Natural killer cell (primary cell): ENCODE data around the gene PAIP2. TPM values are rescaled to one million over a fixed set of nuclear protein-coding genes. Genes with fewer than 3 reads are reported as not detected.

Source experiments
- ATAC-seq, 3 donors: fragments of 150-1000 bp in 2 of 3; fragments of 200-7000 bp in 1 of 3; cut with Tn5 transposase; 1 replicate in 1 of 3; 2 replicates in 2 of 3; pipeline ENCODE4 v1.10.0; 2021; ENCODE audit warnings: mild to moderate bottlenecking in 2 of 3, moderate library complexity in 2 of 3
- DNase-seq, 2 donors: peaks; one replicate each; pipeline versions ENCODE4 v3.0.0 to v3.0.0-alpha.2; 2013 to 2021; ENCODE audit warnings: mixed read lengths in 1 of 2
- H3K27ac ChIP-seq: one replicate; pipeline ENCODE4 v1.5.1; 2013; ENCODE audit warnings: mild to moderate bottlenecking, low read length
- H3K27me3 ChIP-seq: one replicate; pipeline ENCODE4 v1.6.1; 2013; ENCODE audit warnings: low read length; ENCODE audit not compliant: control insufficient read depth, insufficient read depth
- H3K36me3 ChIP-seq: one replicate; pipeline ENCODE4 v1.6.1; 2013; ENCODE audit warnings: low read length; ENCODE audit not compliant: control insufficient read depth, insufficient read depth
- H3K4me1 ChIP-seq: one replicate; pipeline ENCODE4 v1.6.1; 2013; ENCODE audit warnings: low read length; ENCODE audit not compliant: control insufficient read depth, insufficient read depth
- H3K4me3 ChIP-seq: one replicate; pipeline ENCODE4 v1.5.1; 2013; ENCODE audit warnings: low read length
- H3K9me3 ChIP-seq: one replicate; pipeline ENCODE4 v1.6.1; 2013; ENCODE audit warnings: low read length; ENCODE audit not compliant: control insufficient read depth, insufficient read depth
- H3K27ac Mint-ChIP-seq, 2 donors: one replicate each; pipeline ENCODE4 v1.8.0; 2022; ENCODE audit warnings: mild to moderate bottlenecking in 2 of 2, mixed read lengths in 2 of 2, moderate library complexity in 1 of 2
- H3K27me3 Mint-ChIP-seq, 2 donors: one replicate each; pipeline ENCODE4 v1.8.0; 2022; ENCODE audit warnings: low read depth in 2 of 2, mixed read lengths in 2 of 2
- H3K36me3 Mint-ChIP-seq: one replicate; pipeline ENCODE4 v1.8.0; 2022; ENCODE audit warnings: mixed read lengths
- H3K4me1 Mint-ChIP-seq, 2 donors: one replicate each; pipeline ENCODE4 v1.8.0; 2022; ENCODE audit warnings: mixed read lengths in 2 of 2
- H3K4me3 Mint-ChIP-seq: one replicate; pipeline ENCODE4 v1.8.0; 2022; ENCODE audit warnings: mild to moderate bottlenecking, moderate library complexity, mixed read lengths
- H3K9me3 Mint-ChIP-seq, 2 donors: one replicate each; pipeline ENCODE4 v1.8.0; 2022; ENCODE audit warnings: mixed read lengths in 2 of 2
- WGBS: methylation state at CpG from one replicate; pipeline ENCODE4 v1.1.7; 2013; ENCODE audit warnings: missing lambda C conversion rate; ENCODE audit not compliant: insufficient coverage; 5-methylcytosine and 5-hydroxymethylcytosine counted together
- intact Hi-C: fragments of 100-400 bp; cut with micrococcal nuclease; formaldehyde crosslinking; loops from one replicate; pipeline ENCODE4 v1.14.2; 2022
- total RNA-seq, 4 donors: library from RNA; stranded (reverse); fragments of 120-200 nt in 1 of 4; gene quantifications; one replicate each; pipeline versions ENCODE4 v1.2.3 to v1.2.4, GENCODE V29; 2013 to 2022
- TF ChIP-seq, protein P1 (sequence below): fragments of 200-600 bp; IDR thresholded peaks from one replicate; pipeline ENCODE4 v1.8.0; 2022; ENCODE audit warnings: antibody characterized with exemption

The PAIP2 gene
- total RNA-seq, 3 donors from 2014 or later (not counting 1 experiment from before 2014, with no cell fraction given) = 105 to 126 (median 110) TPM

DNA sequence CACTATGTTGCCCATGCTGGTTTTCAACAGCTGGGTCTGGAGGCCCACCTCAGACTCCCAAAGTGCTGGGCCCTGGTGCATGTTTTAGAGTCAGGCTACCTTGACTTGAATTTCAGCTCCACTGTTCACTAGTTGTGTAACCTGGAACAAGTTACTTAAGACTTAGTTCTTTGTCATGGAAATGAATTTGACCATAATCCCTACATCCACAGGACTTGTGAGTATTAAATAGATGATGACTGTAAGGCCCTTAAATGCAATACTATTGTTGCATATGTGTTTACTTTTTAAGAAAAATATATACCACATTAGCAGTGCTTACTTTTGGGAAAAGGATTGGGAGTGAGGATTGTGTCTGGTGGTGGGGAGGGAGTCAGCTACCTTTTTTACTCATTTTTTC is 16.4 kb downstream of the PAIP2 start:
- Mint-ChIP-seq H3K4me1 (peaks cover 37 to 38% of the 10 kb centered on the region in 2 donors), H3K27me3 (no peaks in the 10 kb centered on the region), H3K27ac (peak overlapping the region; percentile 14 to 15), H3K36me3 (peaks cover 8% of the 10 kb centered on the region), H3K9me3 (peaks cover 2 to 5% of the 10 kb centered on the region in 2 donors), H3K4me3 (no peak overlapping the region)
- Histone ChIP-seq H3K4me1 (no peaks in the 10 kb centered on the region), H3K4me3 (no peak overlapping the region), H3K9me3 (no peaks in the 10 kb centered on the region), H3K27me3 (no peaks in the 10 kb centered on the region), H3K27ac (no peak overlapping the region), H3K36me3 (peaks cover 9% of the 10 kb centered on the region)
- TF ChIP-seq, protein P1, sequence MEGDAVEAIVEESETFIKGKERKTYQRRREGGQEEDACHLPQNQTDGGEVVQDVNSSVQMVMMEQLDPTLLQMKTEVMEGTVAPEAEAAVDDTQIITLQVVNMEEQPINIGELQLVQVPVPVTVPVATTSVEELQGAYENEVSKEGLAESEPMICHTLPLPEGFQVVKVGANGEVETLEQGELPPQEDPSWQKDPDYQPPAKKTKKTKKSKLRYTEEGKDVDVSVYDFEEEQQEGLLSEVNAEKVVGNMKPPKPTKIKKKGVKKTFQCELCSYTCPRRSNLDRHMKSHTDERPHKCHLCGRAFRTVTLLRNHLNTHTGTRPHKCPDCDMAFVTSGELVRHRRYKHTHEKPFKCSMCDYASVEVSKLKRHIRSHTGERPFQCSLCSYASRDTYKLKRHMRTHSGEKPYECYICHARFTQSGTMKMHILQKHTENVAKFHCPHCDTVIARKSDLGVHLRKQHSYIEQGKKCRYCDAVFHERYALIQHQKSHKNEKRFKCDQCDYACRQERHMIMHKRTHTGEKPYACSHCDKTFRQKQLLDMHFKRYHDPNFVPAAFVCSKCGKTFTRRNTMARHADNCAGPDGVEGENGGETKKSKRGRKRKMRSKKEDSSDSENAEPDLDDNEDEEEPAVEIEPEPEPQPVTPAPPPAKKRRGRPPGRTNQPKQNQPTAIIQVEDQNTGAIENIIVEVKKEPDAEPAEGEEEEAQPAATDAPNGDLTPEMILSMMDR = no peak
- ATAC-seq (no peak), DNase-seq (no peak)
- intact Hi-C loops = no loop called here

DNA sequence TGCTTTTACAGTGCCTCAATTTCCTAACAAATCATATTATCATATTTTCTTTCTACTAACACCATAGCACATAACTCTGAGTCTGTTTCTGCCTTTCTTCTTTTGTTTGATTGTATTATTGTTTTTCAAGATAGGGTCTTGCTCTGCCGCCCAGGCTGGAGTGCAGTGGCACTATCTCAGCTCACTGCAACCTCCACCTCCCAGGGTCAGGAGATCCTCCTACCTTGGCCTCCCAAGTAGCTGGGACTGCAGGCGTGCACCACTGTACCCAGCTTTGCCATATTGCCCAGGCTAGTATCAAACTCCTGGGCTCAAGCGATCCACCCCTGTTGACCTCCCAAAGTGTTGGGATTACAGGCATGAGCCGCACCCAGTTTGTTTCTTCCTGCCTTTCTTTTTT is 18.7 kb downstream of the PAIP2 start:
- intact Hi-C loops = no loop called here
- no peak overlapping the region for H3K4me3 Mint-ChIP-seq
- 99% methylated on average over 4 of the region's 4 CpGs for WGBS

DNA sequence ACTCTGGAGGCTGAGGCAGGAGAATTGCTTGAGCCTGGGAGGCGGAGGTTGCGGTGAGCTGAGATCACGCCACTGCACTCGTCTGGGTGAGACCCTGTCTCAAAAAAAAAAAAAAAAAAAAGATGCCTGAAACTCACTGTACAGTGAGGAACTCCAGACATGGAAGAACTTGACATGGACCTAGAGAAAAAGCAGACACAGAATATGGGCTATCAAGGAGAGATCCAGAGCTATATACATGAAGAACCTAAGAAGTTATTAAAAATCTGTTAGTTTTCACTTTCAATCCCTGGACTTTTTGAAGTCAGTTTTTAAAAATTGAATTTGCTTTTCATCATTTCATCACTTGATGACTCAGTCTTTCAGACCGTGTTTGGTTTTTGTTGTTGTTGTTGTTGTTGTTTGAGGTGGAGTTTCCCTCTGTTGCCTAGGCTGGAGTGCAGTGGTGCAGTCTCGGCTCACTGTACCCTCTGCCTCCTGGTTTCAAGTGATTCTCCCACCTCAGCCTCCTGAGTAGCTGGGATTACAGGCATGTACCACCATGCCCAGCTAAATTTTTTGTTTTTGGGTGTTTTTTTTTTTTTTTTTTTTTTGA is 20.3 kb downstream of the PAIP2 start:
- Mint-ChIP-seq H3K27me3 (no peaks in the 10 kb centered on the region), H3K4me1 (peaks cover 26 to 28% of the 10 kb centered on the region in 2 donors), H3K36me3 (no peaks in the 10 kb centered on the region), H3K4me3 (no peak overlapping the region), H3K9me3 (no peaks in the 10 kb centered on the region), H3K27ac (no peak overlapping the region)
- ATAC-seq (peak in 1 of 3 donors; percentile 31), DNase-seq (no peak)
- H3K9me3 ChIP-seq = no peaks in the 10 kb centered on the region
- peaks cover 32% of the 10 kb centered on the region for H3K36me3 ChIP-seq
- no peak overlapping the region for H3K27ac ChIP-seq
- no peaks in the 10 kb centered on the region for H3K27me3 ChIP-seq
- H3K4me1 ChIP-seq = no peaks in the 10 kb centered on the region
- 95% methylated on average over 4 of the region's 6 CpGs for WGBS
- no peak overlapping the region for H3K4me3 ChIP-seq
- intact Hi-C loops = no loop called here
- TF ChIP-seq, protein P1 = no peak

More for the DNA sequence above, 18.7 kb downstream of the PAIP2 start:
- Histone ChIP-seq H3K27ac (no peak overlapping the region), H3K27me3 (no peaks in the 10 kb centered on the region), H3K9me3 (no peaks in the 10 kb centered on the region), H3K4me1 (no peaks in the 10 kb centered on the region), H3K4me3 (no peak overlapping the region), H3K36me3 (peaks cover 17% of the 10 kb centered on the region)
- DNase-seq (no peak), ATAC-seq (no peak)
- H3K27ac Mint-ChIP-seq = peak overlapping the region in 1 of 2 donors; percentile 29
- TF ChIP-seq, protein P1 = no peak
- H3K36me3 Mint-ChIP-seq = no peaks in the 10 kb centered on the region
- peaks cover 28 to 29% of the 10 kb centered on the region in 2 donors for H3K4me1 Mint-ChIP-seq
- no peaks in the 10 kb centered on the region for H3K27me3 Mint-ChIP-seq
- H3K9me3 Mint-ChIP-seq = no peaks in the 10 kb centered on the region

DNA sequence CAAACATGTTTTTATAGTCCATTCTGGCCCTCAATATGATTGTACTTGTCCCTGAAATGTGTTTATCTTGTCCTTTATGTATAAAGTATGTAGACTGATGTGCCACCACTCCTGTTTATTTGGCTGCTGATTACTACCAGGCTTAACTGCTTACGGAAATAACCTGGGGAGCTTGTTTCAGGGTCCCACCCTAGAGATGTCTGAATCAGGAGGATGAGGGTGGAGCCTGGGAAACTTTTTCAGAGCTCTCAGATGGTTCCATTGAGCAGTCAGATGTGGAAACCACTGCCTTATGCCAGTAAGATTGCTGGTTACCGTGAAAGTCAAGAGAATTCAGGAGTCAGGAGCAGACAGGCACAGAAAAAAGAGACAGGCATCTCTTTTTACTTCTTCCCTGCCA is 22.3 kb downstream of the PAIP2 start:
- H3K4me3 Mint-ChIP-seq = no peak overlapping the region
- no peaks in the 10 kb centered on the region for H3K36me3 Mint-ChIP-seq
- TF ChIP-seq, protein P1 = no peak
- Histone ChIP-seq H3K4me1 (no peaks in the 10 kb centered on the region), H3K9me3 (no peaks in the 10 kb centered on the region), H3K4me3 (no peak overlapping the region), H3K27ac (no peak overlapping the region), H3K27me3 (no peaks in the 10 kb centered on the region), H3K36me3 (peaks cover 41% of the 10 kb centered on the region)
- no peaks in the 10 kb centered on the region for H3K27me3 Mint-ChIP-seq
- H3K4me1 Mint-ChIP-seq = peaks cover 9% of the 10 kb centered on the region in 2 donors
- ATAC-seq (no peak), DNase-seq (no peak)
- 96% methylated on average over 2 of the region's 2 CpGs for WGBS
- peak overlapping the region in 1 of 2 donors; percentile 21 for H3K27ac Mint-ChIP-seq
- no peaks in the 10 kb centered on the region for H3K9me3 Mint-ChIP-seq
- intact Hi-C loops = no loop called here
